Neuron (in vitro differentiated cells): ENCODE results near the gene TNS1.

Experiments
- H2AFZ ChIP-seq: one replicate; pipeline ENCODE4 v1.6.1; 2013; ENCODE audit warnings: low read depth, mild to moderate bottlenecking, inconsistent platforms, low read length, moderate library complexity
- H3K27me3 ChIP-seq: one replicate; pipeline ENCODE4 v1.6.1; 2013; ENCODE audit warnings: low read length; ENCODE audit not compliant: insufficient read depth
- H3K36me3 ChIP-seq: one replicate; pipeline ENCODE4 v1.6.1; 2013; ENCODE audit warnings: low read length; ENCODE audit not compliant: insufficient read depth
- H3K4me1 ChIP-seq: one replicate; pipeline ENCODE4 v1.6.1; 2013; ENCODE audit warnings: low read length; ENCODE audit not compliant: insufficient read depth
- H3K4me3 ChIP-seq: 2 replicates; pipeline ENCODE4 v1.5.1; 2013; ENCODE audit warnings: mild to moderate bottlenecking, low read length, moderate library complexity
- H3K9me3 ChIP-seq: one replicate; pipeline ENCODE4 v1.6.1; 2013; ENCODE audit warnings: low read length

The TNS1 gene

GRCh38 chr2:217775920-217776503 lies 226.8 kb downstream of the TNS1 start:
- H3K36me3 ChIP-seq, result no peaks in the 10 kb centered on the region
- H3K9me3 ChIP-seq, result no peaks in the 10 kb centered on the region
- no peaks in the 10 kb centered on the region for H3K4me1 ChIP-seq
- no peaks in the 10 kb centered on the region for H3K27me3 ChIP-seq
- no peak overlapping the region for H3K4me3 ChIP-seq
- no peak overlapping the region for H2AFZ ChIP-seq

GRCh38 chr2:217774232-217774631 lies 228.6 kb downstream of the TNS1 start:
- no peak overlapping the region for H3K4me3 ChIP-seq

GRCh38 chr2:217773539-217773938 lies 229.3 kb downstream of the TNS1 start:
- Histone ChIP-seq H3K4me1 (no peaks in the 10 kb centered on the region), H3K9me3 (no peaks in the 10 kb centered on the region), H2AFZ (no peak overlapping the region), H3K27me3 (peaks cover 4% of the 10 kb centered on the region), H3K4me3 (no peak overlapping the region), H3K36me3 (no peaks in the 10 kb centered on the region)

More at GRCh38 chr2:217774232-217774631, 228.6 kb downstream of the TNS1 start:
- Histone ChIP-seq H3K27me3 (peaks cover 4% of the 10 kb centered on the region), H2AFZ (no peak overlapping the region), H3K4me1 (no peaks in the 10 kb centered on the region), H3K9me3 (no peaks in the 10 kb centered on the region), H3K36me3 (no peaks in the 10 kb centered on the region)

DNA sequence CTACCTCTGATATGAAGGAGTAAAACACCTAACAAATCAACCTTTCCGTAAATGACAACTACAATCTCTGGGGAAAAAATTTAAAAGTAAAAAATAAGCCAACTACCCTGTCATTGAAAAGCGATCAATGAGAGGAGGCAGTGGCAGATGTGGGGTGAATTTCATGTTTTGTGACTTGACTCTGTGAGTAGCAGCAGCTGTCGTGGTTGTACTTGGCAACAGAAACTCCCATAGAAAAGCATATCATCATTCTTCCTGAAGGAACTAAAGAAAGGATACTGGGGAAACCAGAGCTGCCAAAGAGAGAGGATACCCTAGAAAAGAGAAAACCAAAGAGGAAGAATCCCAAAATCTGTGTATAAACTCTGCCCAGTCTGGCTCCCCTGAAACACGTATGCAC lies 236.4 kb downstream of the TNS1 start:
- Histone ChIP-seq H3K4me3 (no peak overlapping the region), H2AFZ (no peak overlapping the region), H3K27me3 (peaks cover 4% of the 10 kb centered on the region)

DNA sequence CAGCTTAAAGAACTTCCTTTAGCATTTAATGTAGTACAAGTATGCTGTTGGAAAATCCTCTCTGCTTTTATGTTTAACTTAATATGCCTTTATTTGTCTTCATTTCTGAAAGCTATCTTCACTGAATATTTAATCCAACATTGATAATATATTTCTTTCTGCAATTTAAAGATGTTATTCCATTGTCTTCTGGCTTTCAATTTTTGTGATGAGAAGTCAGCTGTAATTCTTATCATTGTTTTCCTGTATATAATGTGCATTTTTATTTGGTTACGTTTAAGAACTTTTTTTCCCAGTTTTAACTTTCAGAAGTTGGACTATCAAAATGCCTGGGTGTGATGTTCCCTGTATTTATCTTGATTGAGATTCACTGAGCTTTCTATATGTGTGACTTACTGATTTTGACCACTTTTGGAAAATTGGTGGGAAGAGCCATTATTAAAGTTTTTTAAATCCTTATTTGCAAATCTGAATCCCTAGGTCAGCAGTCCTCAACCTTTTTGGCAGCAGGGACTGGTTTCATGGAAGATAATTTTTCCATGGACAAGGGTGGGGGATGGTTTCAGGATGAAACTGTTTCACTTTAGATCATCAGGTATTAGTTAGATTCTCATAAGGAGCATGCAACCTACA lies 241.0 kb downstream of the TNS1 start:
- H3K4me3 ChIP-seq, result no peak overlapping the region
- no peaks in the 10 kb centered on the region for H3K27me3 ChIP-seq
- H3K9me3 ChIP-seq, result peaks cover 2% of the 10 kb centered on the region
- H3K36me3 ChIP-seq, result no peaks in the 10 kb centered on the region
- H3K4me1 ChIP-seq, result no peaks in the 10 kb centered on the region
- H2AFZ ChIP-seq, result no peak overlapping the region

More for the DNA sequence above, 236.4 kb downstream of the TNS1 start:
- Histone ChIP-seq H3K9me3 (peaks cover 2% of the 10 kb centered on the region), H3K36me3 (no peaks in the 10 kb centered on the region), H3K4me1 (no peaks in the 10 kb centered on the region)

DNA sequence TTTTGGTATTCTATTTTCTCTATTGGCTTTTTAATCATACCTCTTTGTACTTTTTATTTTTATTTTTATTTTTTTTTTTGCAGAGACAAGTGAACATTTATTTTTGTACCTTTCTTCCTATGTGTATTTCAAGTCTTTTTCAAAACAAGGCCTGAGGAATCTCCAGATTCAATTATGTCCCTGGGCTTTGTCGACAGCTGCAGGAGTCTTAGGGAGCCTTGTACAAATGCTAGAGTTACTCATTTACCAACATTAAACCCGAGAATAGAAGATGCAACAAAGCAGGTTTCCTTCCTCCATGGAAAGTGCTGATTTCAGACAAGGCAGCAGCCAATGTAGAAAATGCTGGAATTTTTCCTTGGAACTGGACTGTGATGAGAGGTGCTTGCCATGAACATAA lies 242.8 kb downstream of the TNS1 start:
- Histone ChIP-seq H3K4me3 (no peak overlapping the region), H2AFZ (no peak overlapping the region), H3K4me1 (no peaks in the 10 kb centered on the region), H3K36me3 (no peaks in the 10 kb centered on the region), H3K9me3 (peaks cover 2% of the 10 kb centered on the region), H3K27me3 (no peaks in the 10 kb centered on the region)

GRCh38 chr2:217757108-217757463 lies 245.7 kb downstream of the TNS1 start:
- Histone ChIP-seq H3K27me3 (no peaks in the 10 kb centered on the region), H3K9me3 (peaks cover 2% of the 10 kb centered on the region), H3K4me3 (no peak overlapping the region), H2AFZ (no peak overlapping the region), H3K4me1 (no peaks in the 10 kb centered on the region), H3K36me3 (no peaks in the 10 kb centered on the region)

- H3K4me3 ChIP-seq, result no peak overlapping the region
- no peak overlapping the region for H2AFZ ChIP-seq
- no peaks in the 10 kb centered on the region for H3K4me1 ChIP-seq
- peaks cover 2% of the 10 kb centered on the region for H3K9me3 ChIP-seq
- H3K36me3 ChIP-seq, result no peaks in the 10 kb centered on the region
- H3K27me3 ChIP-seq, result no peaks in the 10 kb centered on the region
These were observed 246.3 kb downstream of the TNS1 start for GRCh38 chr2:217756375-217757107.

DNA sequence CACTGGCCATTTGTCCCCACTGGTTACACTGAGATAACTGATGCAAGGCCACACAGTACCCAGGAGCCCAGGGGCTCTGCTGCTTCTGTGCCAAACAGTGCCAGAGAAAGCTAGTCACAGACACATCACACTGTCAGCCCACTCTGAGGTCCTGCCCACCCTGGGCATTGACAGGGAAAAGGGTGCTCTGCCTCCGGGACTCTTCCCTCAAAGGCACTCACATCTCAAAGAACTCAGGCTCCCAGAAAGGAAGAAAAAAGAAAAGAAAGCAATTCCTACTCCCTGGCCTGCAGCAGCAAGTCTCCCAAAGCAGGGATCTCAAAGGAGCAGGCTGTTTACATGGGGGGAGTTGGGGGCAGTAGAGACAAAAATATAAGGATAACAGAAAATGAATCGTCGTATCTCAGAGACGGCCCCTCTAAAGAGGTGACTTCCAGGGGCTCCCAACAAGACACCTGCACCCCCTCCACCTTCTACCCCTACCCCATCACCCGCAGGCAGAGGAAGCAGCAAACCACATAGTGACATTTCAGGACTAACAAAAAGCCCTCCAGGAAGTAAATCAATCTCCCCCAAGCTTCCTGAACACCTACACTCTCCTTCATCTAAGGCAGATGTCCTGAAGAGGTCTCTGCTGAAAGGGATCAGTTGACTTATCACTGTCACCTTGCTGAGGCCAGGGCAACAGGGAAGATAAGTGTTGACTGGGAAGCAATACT lies 247.6 kb downstream of the TNS1 start:
- Histone ChIP-seq H3K4me3 (no peak overlapping the region), H3K27me3 (no peaks in the 10 kb centered on the region), H3K9me3 (no peaks in the 10 kb centered on the region), H3K4me1 (no peaks in the 10 kb centered on the region), H2AFZ (no peak overlapping the region), H3K36me3 (no peaks in the 10 kb centered on the region)

DNA sequence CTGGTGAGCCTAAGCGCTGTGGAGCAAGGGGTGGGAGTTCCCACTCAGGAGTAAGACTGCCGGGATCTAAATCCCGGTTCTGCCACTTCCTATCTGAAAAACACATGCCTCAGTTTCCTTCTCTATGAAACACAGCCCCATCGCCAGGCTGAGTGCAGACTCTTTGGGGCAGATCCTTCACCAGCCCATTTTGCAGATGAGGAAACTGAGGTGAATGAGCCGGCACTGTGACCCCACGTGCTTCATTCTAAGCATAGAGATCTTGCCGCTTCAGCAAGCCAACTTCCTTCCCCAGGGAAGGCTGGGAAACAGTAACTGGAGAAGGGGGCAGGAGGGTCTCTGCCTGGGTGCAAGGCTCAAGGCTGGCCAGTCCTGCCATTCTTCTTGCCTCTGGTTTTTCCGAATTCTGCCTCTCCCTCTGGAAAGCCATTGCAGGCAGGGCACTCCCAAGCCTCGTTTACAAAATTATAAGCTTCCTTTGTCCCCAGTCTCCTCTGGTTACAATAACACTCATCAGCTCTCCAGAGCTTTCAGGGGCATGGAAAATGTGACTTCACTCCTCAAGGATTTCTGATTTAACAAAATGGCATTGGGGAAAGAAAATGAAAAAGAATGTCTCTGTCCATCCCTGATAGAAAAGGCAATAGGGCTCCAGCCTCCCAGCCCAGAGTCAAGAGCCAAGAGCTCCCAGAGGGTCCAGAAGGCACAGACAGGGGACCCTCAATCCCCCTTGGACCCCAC lies 249.2 kb downstream of the TNS1 start:
- H3K27me3 ChIP-seq, result no peaks in the 10 kb centered on the region
- H3K4me1 ChIP-seq, result no peaks in the 10 kb centered on the region
- H3K9me3 ChIP-seq, result no peaks in the 10 kb centered on the region
- H3K4me3 ChIP-seq, result no peak overlapping the region
- no peak overlapping the region for H2AFZ ChIP-seq
- no peaks in the 10 kb centered on the region for H3K36me3 ChIP-seq

GRCh38 chr2:217752714-217753459 lies 249.9 kb downstream of the TNS1 start:
- H2AFZ ChIP-seq, result no peak overlapping the region
- H3K9me3 ChIP-seq, result no peaks in the 10 kb centered on the region
- no peaks in the 10 kb centered on the region for H3K27me3 ChIP-seq
- H3K4me3 ChIP-seq, result no peak overlapping the region
- H3K36me3 ChIP-seq, result no peaks in the 10 kb centered on the region
- H3K4me1 ChIP-seq, result no peaks in the 10 kb centered on the region

DNA sequence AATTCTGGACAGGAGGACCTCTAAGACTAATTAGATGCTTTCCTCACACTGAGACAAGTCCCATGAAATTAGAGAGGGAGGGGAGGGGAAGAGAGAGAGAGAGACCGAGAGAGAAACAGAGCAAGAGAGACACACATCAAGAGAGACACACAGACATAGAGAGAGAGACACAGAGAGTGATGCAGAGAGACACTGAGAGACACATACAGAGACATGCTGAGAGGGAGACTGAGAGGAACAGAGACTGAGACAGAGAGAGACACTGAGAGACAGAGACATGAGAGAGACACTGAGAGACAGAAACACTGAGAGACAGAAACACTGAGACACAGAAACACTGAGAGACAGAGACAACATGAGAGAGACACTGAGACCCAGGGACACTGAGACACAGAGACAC lies 250.8 kb downstream of the TNS1 start:
- H3K4me3 ChIP-seq, result no peak overlapping the region
- no peaks in the 10 kb centered on the region for H3K27me3 ChIP-seq
- no peaks in the 10 kb centered on the region for H3K9me3 ChIP-seq
- H3K36me3 ChIP-seq, result no peaks in the 10 kb centered on the region
- no peak overlapping the region for H2AFZ ChIP-seq
- peaks cover 9% of the 10 kb centered on the region for H3K4me1 ChIP-seq
